PC-9 (cell line): ENCODE results near the gene RGS7.

ENCODE experiments used
- CTCF ChIP-seq: fragments of 200-600 bp; sonication (generic); conservative IDR thresholded peaks from 2 replicates; pipeline ENCODE4 v1.6.1; 2017; ENCODE audit warnings: mixed run types, antibody characterized with exemption, mild to moderate bottlenecking, moderate library complexity
- EZH2 ChIP-seq: fragments of 200-600 bp; sonication (generic); IDR thresholded peaks from 2 replicates; pipeline ENCODE4 v1.8.0; 2017; ENCODE audit warnings: antibody characterized with exemption, low read depth

- TF ChIP-seq CTCF (no peak), EZH2 (no peak)
These were observed 5.3 kb upstream of the RGS7 start for GRCh38 chr1:241362350-241362749.
